ENCODE results near the gene MYO19. TPM values are rescaled to one million over a fixed set of nuclear protein-coding genes. Genes with fewer than 3 reads are reported as not detected.
A peak's percentile ranks its signal among the peaks of the same experiment; 100 is the strongest.
"Not testable (repeated sequence)": the region's sequence is repeated elsewhere in the genome, so short reads cannot be mapped to it uniquely, and the experiment has no call there.

MYO19 gene
- total RNA-seq, 1 experiment from 2014 or later = 28.8 TPM

- no peak for DNase-seq (ENCODE audit: low read depth)
Measured at GRCh38 chr17:36468903-36469635, 65.6 kb downstream of the MYO19 start.

GRCh38 chr17:36464765-36465088 lies 69.9 kb downstream of the MYO19 start:
- no peak for DNase-seq (ENCODE audit: low read depth)

GRCh38 chr17:36463916-36464764 lies 70.5 kb downstream of the MYO19 start:
- peak; percentile 78 for DNase-seq (ENCODE audit: low read depth)

DNA sequence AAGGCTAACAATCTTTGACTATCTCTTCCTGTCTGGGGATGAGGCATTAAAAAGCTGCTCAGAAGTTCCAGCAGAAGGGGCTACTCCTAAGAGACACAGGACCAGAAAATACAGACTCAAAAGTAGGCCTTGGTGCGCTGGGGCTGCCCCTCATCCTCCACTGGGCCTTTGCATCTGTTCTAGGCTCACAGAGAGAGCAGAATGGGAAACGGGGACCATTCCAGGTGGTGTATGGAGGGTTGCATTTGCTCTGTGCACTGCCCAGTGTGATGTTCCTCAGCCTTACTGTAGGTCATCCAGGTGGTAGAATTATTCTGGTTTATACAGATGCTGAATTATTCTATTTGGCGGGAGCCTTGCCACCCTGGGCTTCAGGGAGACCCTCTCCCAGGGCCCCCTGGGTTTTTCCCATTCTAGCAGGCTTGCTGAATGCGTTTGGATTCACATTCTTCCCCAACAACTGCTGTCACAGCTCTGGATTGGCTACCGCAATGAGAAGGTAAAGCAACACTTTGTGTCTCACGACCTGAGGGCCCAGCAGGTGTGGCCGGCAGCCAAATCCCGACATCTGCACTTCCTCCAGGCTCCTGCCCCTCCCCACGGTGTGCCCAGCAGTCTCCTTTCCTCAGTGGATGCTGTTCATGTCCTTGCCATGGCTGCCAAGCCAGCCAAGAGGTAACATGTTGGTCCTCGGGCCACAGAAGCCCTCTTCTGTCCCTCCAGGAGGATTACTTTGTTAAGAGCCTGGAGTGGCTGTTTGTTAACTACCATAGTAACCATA lies 73.1 kb downstream of the MYO19 start:
- DNase-seq (ENCODE audit: low read depth) = no peak

DNA sequence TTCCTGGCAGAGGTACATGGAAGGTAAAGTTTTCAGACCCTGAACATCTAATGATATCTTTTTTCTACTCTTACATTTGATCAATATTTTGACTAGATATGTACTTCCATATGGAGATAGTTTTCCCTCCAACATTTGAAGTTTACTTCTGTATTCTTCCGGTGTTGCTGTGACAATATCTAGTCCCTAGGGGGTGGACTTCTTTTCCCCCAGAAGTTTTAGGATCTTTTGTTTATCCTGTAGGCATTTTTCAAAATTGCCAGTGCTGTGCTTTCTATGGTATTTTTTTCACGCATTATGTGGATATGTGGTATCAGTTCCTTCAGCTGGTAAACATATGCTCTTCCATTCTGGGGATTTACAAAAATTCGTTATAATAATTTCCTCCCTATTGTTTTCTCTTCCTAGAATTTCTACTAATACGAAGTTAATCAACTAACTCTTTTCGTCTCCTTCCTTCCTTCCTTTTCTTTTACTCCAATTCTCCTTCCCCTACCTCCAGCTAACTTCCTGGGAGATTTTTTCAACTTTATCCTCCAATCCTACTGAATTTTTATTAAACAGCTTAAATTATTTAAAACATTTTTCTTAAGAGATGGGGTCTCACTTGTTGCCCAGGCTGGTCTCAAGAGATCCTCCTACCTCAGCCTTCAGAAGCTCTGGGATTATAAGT lies 74.3 kb downstream of the MYO19 start:
- no peak for DNase-seq (ENCODE audit: low read depth)

- no peak for DNase-seq (ENCODE audit: low read depth)
Measured at GRCh38 chr17:36459601-36460000, 75.1 kb downstream of the MYO19 start.

- DNase-seq (ENCODE audit: low read depth) = no peak
Measured at GRCh38 chr17:36459045-36459444, 75.6 kb downstream of the MYO19 start.

- not testable (repeated sequence) for DNase-seq (ENCODE audit: low read depth)
Measured at GRCh38 chr17:36457701-36458100, 77.0 kb downstream of the MYO19 start.

DNA sequence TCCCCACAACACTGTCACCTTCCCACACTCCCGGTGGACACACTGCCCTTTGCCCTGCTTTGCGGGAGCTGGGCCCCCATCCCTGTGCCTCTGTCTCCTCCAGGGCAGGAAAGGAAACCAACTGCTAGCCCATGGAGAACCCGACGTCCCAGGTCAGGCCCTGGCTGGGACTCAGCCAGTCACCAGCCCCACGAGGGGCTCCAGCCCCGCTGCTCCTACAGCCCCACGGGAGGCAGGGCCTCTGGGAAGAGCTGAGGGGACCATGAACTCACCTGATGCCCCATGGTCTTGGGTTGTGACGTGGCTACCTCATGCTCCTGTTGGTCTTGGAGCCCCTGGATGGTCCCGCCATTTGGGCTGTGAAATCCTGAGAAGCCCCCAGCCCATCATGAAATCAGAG lies 81.8 kb downstream of the MYO19 start:
- not testable (repeated sequence) for DNase-seq (ENCODE audit: low read depth)

GRCh38 chr17:36449997-36450396 lies 84.7 kb downstream of the MYO19 start:
- DNase-seq (ENCODE audit: low read depth) = not testable (repeated sequence)

Other genes starting within 250 kb of the MYO19 start
- not detected in 2 replicates for gene TBC1D3G, start 211.0 kb downstream of the MYO19 start, total RNA-seq (2014; rRNA removed; shearing (Covaris generic))
- gene TBC1D3H, start 146.4 kb downstream of the MYO19 start, total RNA-seq (2014; rRNA removed; shearing (Covaris generic)) = not detected in 2 replicates
- 35.0 and 41.0 TPM in 2 replicates for gene ZNHIT3, start 48.2 kb downstream of the MYO19 start, total RNA-seq (2014; rRNA removed; shearing (Covaris generic))
- 8.4 and 8.5 TPM in 2 replicates for gene PIGW, start 119 bp upstream of the MYO19 start, total RNA-seq (2014; rRNA removed; shearing (Covaris generic))
- gene GGNBP2, start 10.1 kb upstream of the MYO19 start, total RNA-seq (2014; rRNA removed; shearing (Covaris generic)) = 29.0 and 38.9 TPM in 2 replicates
- gene DHRS11, start 57.0 kb upstream of the MYO19 start, total RNA-seq (2014; rRNA removed; shearing (Covaris generic)) = 11.2 and 12.4 TPM in 2 replicates
- gene MRM1, start 66.7 kb upstream of the MYO19 start, total RNA-seq (2014; rRNA removed; shearing (Covaris generic)) = 4.3 and 5.0 TPM in 2 replicates